ENCODE results near the gene PPIL3.

- TF ChIP-seq CTCF (IDR thresholded peaks at IDR 0.05) (no peak), POLR2A (IDR thresholded peaks at IDR 0.05) (no peak)
Measured at GRCh38 chr2:200877443-200877842, 11.4 kb downstream of the PPIL3 start.

All from breast epithelium (tissue), 3 donors.